ENCODE measurements around the gene AFMID.
"Not testable (repeated sequence)": the region's sequence is repeated elsewhere in the genome, so short reads cannot be mapped to it uniquely, and the experiment has no call there.

The AFMID gene

GRCh38 chr17:78224231-78225087 is 37.3 kb downstream of the AFMID start:
- no peak for DNase-seq

GRCh38 chr17:78225088-78225865 is 38.1 kb downstream of the AFMID start:
- DNase-seq = no peak

DNA sequence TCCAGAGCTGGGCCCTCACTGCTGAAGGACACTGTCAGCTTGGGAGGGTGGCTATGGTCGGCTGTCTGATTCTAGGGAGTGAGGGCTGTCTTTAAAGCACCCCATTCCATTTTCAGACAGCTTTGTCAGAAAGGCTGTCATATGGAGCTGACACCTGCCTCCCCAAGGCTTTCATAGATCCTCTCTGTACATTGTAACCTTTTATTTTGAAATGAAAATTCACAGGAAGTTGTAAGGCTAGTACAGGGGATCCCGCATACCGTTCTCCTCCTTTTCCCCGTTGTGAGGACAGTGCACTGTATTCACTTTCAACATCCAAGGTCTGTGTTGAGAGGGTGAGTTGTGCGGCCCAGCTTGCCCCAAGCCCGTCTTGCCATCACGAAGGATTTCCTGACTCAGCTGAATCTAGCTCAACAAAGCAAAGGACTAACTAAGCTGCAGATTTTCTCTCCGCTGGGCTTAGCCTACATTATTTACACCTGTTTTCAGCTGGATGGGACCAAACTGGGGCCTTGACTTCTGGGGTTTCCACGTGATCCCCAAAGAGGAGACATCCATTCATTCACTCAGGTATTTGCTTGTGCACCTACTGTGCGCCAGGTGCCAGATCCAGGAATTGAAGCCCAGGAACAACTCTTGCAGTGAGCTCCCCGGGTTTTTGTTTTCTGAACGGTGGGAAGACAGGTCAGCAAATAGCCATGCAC is 39.0 kb downstream of the AFMID start:
- no peak for DNase-seq

- no peak for DNase-seq
Measured at GRCh38 chr17:78226759-78227454, 39.7 kb downstream of the AFMID start.

GRCh38 chr17:78227455-78227916 is 40.3 kb downstream of the AFMID start:
- no peak for DNase-seq

- no peak for DNase-seq
Measured at GRCh38 chr17:78228176-78228575, 41.0 kb downstream of the AFMID start.

- DNase-seq = no peak
Measured at GRCh38 chr17:78230252-78230962, 43.2 kb downstream of the AFMID start.

- DNase-seq = no peak
Measured at GRCh38 chr17:78230996-78231935, 44.1 kb downstream of the AFMID start, which contains the start of gene TMEM235. Gene TMEM235, plus strand, starts transcription at chr17:78231631. Its CDS starts 393 bp downstream, at chr17:78232024.

- DNase-seq = no peak
Measured at GRCh38 chr17:78231991-78232858, 45.1 kb downstream of the AFMID start.

DNA sequence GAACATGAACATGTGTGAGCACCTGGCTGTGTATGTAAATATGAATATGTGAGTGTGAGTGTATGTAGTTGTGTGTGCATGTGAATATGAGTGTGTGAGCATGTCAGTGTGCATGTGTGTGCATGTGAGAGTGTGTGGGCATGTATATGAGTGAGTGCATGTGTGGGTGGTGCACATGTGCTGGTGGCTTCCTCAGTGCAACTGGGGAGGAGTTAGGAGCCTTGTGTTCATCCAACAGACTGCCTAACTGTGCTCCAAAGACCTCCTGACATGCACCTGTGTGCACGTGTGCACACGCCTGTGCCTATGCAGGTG is 45.7 kb downstream of the AFMID start:
- DNase-seq = no peak

GRCh38 chr17:78233678-78234077 is 46.5 kb downstream of the AFMID start:
- DNase-seq = no peak

GRCh38 chr17:78234261-78234865 is 47.2 kb downstream of the AFMID start:
- DNase-seq = no peak

- DNase-seq = not testable (repeated sequence)
Measured at GRCh38 chr17:78235022-78235421, 47.9 kb downstream of the AFMID start.

- no peak for DNase-seq
Measured at GRCh38 chr17:78235885-78236284, 48.7 kb downstream of the AFMID start.

GRCh38 chr17:78236362-78237127 is 49.4 kb downstream of the AFMID start:
- DNase-seq = no peak

- no peak for DNase-seq
Measured at GRCh38 chr17:78237401-78238012, 50.3 kb downstream of the AFMID start.

DNA sequence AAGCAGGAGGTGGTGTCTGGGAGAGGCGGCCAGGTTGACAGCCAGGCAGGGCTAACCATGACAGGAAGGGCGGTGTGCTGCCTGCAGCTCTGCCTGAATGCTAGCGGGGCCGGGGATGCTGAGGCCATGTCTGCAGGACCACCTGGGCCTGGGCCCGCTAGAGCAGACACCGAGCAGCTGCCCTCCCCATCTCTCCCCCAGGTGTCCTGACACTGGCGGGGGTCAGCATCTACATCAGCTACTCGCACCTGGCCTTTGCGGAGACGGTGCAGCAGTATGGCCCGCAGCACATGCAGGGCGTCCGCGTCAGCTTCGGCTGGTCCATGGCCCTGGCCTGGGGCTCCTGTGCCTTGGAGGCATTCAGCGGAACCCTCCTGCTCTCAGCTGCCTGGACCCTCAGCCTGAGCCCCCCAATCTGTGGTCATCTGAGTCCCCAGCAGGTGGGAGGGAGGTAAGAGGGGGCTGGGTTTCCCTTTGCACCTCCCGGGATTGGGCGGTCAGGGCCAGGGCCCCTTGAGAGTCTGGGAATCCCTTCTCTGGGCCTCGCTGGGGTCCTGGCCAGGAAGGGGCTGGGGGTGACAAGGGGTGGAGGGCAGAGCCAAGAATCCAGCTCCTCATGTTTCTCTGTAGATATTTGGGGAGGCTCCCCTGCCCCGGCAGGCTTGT is 51.8 kb downstream of the AFMID start:
- no peak for DNase-seq
